HepG2 (cell line): Measurements from ENCODE around the gene PIP4K2C. TPM values are rescaled to one million over a fixed set of nuclear protein-coding genes. Genes with fewer than 3 reads are reported as not detected.

Experiments used
- AKAP8 ChIP-seq: sonication (generic); formaldehyde crosslinking; IDR thresholded peaks from 2 replicates; pipeline ENCODE4 v1.5.1; 2020; ENCODE audit warnings: mild to moderate bottlenecking, missing genetic modification reagents
- ARID4A ChIP-seq: sonication (generic); formaldehyde crosslinking; IDR thresholded peaks from 2 replicates; pipeline ENCODE4 v1.5.0; 2020; ENCODE audit warnings: mild to moderate bottlenecking, missing genetic modification reagents, borderline replicate concordance
- DNMT1 ChIP-seq: sonication (generic); formaldehyde crosslinking; IDR thresholded peaks from 2 replicates; pipeline ENCODE4 v1.5.1; 2020; ENCODE audit warnings: mild to moderate bottlenecking, missing genetic modification reagents
- ETV6 ChIP-seq: sonication (generic); formaldehyde crosslinking; conservative IDR thresholded peaks from 2 replicates; pipeline ENCODE4 v1.4.0; 2020; ENCODE audit warnings: missing genetic modification reagents
- HBP1 ChIP-seq: IDR thresholded peaks from 2 replicates; pipeline ENCODE4 v1.6.1; 2016; ENCODE audit warnings: low read depth, control low read depth
- HNF4A ChIP-seq: sonication (generic); formaldehyde crosslinking; IDR thresholded peaks from 2 replicates; pipeline ENCODE4 v1.4.0; 2020; ENCODE audit warnings: missing genetic modification reagents
- JDP2 ChIP-seq: sonication (generic); formaldehyde crosslinking; IDR thresholded peaks from 2 replicates; pipeline ENCODE4 v1.8.1; 2022; ENCODE audit warnings: missing genetic modification reagents, borderline replicate concordance
- KLF12 ChIP-seq: sonication (generic); formaldehyde crosslinking; IDR thresholded peaks from 2 replicates; pipeline ENCODE4 v1.4.0; 2020; ENCODE audit warnings: missing genetic modification reagents, borderline replicate concordance
- ONECUT2 ChIP-seq: sonication (generic); formaldehyde crosslinking; IDR thresholded peaks from 2 replicates; pipeline ENCODE4 v1.4.0; 2020; ENCODE audit warnings: missing genetic modification reagents
- POGZ ChIP-seq: sonication (generic); formaldehyde crosslinking; IDR thresholded peaks from 2 replicates; pipeline ENCODE4 v1.4.0; 2020; ENCODE audit warnings: mild to moderate bottlenecking, missing genetic modification reagents
- SOX5 ChIP-seq: IDR thresholded peaks from 2 replicates; pipeline ENCODE4 v1.6.1; 2016; ENCODE audit warnings: borderline replicate concordance
- SP2 ChIP-seq: sonication (generic); formaldehyde crosslinking; IDR thresholded peaks from 2 replicates; pipeline ENCODE4 v1.5.1; 2020; ENCODE audit warnings: mild to moderate bottlenecking, missing genetic modification reagents
- ZNF333 ChIP-seq: sonication (generic); formaldehyde crosslinking; IDR thresholded peaks from 2 replicates; pipeline ENCODE4 v1.4.0; 2020; ENCODE audit warnings: mild to moderate bottlenecking, missing genetic modification reagents, borderline replicate concordance
- ZNF350 ChIP-seq: sonication (generic); formaldehyde crosslinking; IDR thresholded peaks from 2 replicates; pipeline ENCODE4 v1.4.0; 2020; ENCODE audit warnings: mild to moderate bottlenecking, low read depth, missing genetic modification reagents, borderline replicate concordance
- ZNF484 ChIP-seq: sonication (generic); formaldehyde crosslinking; IDR thresholded peaks from 2 replicates; pipeline ENCODE4 v1.5.1; 2020; ENCODE audit warnings: mild to moderate bottlenecking, low read depth, missing genetic modification reagents, borderline replicate concordance
- polyA plus RNA-seq, 8 experiments: library from polyadenylated mRNA; depleted of rRNA in 3 of 8; stranded (reverse) in 7 of 8; unstranded in 1 of 8; fragments of >200 nt; fragmentation: Illumina TruSeq in 4 of 8; extraction: Trizol in 4 of 8; gene quantifications; 2 replicates each; pipeline versions ENCODE4 v1.2.1 to v1.2.3, GENCODE V29; 2011 to 2016; ENCODE audit warnings: low read depth in 4 of 8, missing spikeins in 1 of 8, mixed read lengths in 1 of 8; ENCODE audit not compliant: insufficient read depth in 1 of 8
- total RNA-seq, 5 experiments: library from RNA; depleted of rRNA; stranded (reverse); fragments of >200 nt; fragmentation: Illumina TruSeq; extraction: Trizol; gene quantifications; 2 replicates each; pipeline ENCODE4 v1.2.3, GENCODE V29; 2016; ENCODE audit warnings: low read depth in 1 of 5
- TF ChIP-seq, protein P1 (sequence below): sonication (generic); formaldehyde crosslinking; IDR thresholded peaks from 2 replicates; pipeline ENCODE4 v1.5.1; 2020; ENCODE audit warnings: mild to moderate bottlenecking, missing genetic modification reagents, borderline replicate concordance

PIP4K2C gene
- total and polyA plus RNA-seq, 2 of the 13 experiments (the other 11 are each of a cell fraction or from before 2014, with no cell fraction given), result 23.3 to 26.4 TPM

DNA sequence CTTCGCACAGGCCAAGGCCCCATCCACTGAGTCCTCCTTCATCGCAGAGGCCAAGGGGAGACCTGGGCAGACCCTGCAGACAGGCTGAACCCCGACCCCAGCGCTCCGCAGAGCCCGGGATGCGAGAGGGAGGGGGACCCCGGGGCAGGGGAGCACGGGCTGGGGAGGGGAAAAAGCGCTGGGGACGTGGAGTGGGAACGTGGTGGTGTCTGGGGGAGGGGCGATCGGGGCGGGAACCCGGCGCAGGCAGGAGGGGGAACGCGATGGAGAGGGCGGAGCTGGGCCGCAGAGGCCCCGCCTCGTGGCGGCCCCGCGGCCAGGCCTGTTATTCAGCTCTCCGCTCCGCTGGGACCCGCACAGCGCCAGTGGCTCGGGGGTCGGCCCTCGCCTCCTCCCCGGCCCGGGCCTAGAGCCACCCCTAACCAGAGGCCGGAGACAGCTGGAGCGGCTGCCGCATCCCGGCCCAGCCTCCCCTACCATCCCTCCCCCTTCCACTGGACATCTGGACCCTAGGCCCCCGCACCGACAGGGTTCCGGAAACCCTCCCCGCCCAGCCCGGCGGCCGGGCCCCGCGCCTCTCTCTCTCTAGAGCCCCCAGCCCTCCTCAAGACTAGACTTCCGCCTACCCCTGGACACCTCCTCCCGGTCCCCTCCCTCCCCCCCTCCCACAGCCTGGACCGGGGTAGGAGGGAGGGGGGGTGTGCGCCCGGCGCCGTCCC, 20.3 kb downstream of the PIP4K2C start, which contains the start of gene ARHGEF25 (continued):
- TF ChIP-seq ZNF350 (CRISPR knock-in tag) (peak; percentile 37; the same call in 1 of the 2 replicates), HBP1 (CRISPR knock-in tag) (0 out of 2 replicates have a peak, but pooled peaks have one; percentile 35), ONECUT2 (CRISPR knock-in tag) (no peak), DNMT1 (no peak), KLF12 (CRISPR knock-in tag) (peak; percentile 46; the same call in 1 of the 2 replicates), AKAP8 (CRISPR knock-in tag) (0 out of 2 replicates have a peak, but pooled peaks have one; percentile 44), ETV6 (CRISPR knock-in tag) (peak; percentile 51; the same call in 1 of the 2 replicates), ARID4A (CRISPR knock-in tag) (peak; percentile 80; the same call in 1 of the 2 replicates), SP2 (peak; percentile 26; the same call in 1 of the 2 replicates), SOX5 (CRISPR knock-in tag) (peak; percentile 27; the same call in 1 of the 2 replicates), POGZ (CRISPR knock-in tag) (peak; percentile 58; the same call in 1 of the 2 replicates), HNF4A (CRISPR knock-in tag) (peak; percentile 45; the same call in 1 of the 2 replicates), ZNF333 (CRISPR knock-in tag) (no peak), JDP2 (no peak), ZNF484 (CRISPR knock-in tag) (no peak)
- TF ChIP-seq, protein P1, sequence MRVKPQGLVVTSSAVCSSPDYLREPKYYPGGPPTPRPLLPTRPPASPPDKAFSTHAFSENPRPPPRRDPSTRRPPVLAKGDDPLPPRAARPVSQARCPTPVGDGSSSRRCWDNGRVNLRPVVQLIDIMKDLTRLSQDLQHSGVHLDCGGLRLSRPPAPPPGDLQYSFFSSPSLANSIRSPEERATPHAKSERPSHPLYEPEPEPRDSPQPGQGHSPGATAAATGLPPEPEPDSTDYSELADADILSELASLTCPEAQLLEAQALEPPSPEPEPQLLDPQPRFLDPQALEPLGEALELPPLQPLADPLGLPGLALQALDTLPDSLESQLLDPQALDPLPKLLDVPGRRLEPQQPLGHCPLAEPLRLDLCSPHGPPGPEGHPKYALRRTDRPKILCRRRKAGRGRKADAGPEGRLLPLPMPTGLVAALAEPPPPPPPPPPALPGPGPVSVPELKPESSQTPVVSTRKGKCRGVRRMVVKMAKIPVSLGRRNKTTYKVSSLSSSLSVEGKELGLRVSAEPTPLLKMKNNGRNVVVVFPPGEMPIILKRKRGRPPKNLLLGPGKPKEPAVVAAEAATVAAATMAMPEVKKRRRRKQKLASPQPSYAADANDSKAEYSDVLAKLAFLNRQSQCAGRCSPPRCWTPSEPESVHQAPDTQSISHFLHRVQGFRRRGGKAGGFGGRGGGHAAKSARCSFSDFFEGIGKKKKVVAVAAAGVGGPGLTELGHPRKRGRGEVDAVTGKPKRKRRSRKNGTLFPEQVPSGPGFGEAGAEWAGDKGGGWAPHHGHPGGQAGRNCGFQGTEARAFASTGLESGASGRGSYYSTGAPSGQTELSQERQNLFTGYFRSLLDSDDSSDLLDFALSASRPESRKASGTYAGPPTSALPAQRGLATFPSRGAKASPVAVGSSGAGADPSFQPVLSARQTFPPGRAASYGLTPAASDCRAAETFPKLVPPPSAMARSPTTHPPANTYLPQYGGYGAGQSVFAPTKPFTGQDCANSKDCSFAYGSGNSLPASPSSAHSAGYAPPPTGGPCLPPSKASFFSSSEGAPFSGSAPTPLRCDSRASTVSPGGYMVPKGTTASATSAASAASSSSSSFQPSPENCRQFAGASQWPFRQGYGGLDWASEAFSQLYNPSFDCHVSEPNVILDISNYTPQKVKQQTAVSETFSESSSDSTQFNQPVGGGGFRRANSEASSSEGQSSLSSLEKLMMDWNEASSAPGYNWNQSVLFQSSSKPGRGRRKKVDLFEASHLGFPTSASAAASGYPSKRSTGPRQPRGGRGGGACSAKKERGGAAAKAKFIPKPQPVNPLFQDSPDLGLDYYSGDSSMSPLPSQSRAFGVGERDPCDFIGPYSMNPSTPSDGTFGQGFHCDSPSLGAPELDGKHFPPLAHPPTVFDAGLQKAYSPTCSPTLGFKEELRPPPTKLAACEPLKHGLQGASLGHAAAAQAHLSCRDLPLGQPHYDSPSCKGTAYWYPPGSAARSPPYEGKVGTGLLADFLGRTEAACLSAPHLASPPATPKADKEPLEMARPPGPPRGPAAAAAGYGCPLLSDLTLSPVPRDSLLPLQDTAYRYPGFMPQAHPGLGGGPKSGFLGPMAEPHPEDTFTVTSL, result no peak
